Measurements from ENCODE around the gene THBD. TPM values are rescaled to one million over a fixed set of nuclear protein-coding genes. Genes with fewer than 3 reads are reported as not detected.

Gene THBD
- total RNA-seq, 1 experiment from 2014 or later, result 3.1 TPM

DNA sequence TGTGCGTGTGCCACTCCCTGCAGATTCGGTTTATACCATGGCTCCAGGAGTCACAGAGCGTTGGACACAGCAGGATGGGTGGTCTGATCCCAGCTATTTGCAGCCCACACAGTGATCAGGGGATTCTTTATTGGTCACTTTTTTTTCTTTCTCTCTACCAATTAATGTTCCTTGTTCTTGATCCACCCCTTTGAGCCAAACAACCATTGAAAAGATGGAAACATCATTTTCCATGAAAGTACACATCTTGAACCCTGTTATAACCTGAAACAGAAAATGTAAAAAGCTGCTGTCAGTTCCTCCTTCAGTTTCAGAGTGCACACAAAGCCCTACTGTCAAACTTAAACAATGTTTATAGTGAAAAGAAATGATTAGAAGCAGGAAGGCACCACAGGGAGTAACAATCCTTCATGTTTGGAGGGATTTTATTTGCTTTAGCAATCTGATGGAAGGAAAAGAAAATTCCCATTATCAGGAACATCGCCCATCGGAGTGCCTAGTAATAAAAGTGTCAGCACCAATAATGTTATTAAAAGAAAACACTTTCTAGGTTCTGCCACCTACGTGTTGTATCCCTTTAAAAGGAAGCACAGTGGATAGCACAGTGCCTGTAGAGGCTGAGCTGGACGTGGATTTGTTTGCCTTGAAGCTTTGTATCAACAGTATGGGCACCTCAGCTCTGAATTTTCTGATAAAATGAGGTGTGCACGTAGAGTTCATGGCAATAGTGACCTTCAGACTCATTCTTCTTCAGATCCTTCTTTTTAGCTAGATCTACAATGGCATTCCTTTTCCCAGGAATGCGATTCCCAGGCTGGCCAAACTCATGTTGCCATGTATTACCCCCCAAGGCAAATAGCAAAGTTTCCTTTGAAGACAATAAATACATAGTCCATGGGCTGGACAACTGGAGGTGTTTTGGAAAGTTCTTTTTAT, 16.1 kb upstream of the THBD start:
- H3K36me3 ChIP-seq (ENCODE audit: low read depth, low read length), result no peaks in the 10 kb centered on the region
- no peak overlapping the region for H3K4me2 ChIP-seq (ENCODE audit: low read length)
- no peaks in the 10 kb centered on the region for H3K9me3 ChIP-seq (ENCODE audit: low read length)
- H4K20me1 ChIP-seq (ENCODE audit: low read length), result no peaks in the 10 kb centered on the region
- intact Hi-C loops (cut with micrococcal nuclease), result no loop called here
- H2AFZ ChIP-seq (ENCODE audit: low read length), result no peak overlapping the region
- H3K79me2 ChIP-seq (ENCODE audit: low read length), result no peaks in the 10 kb centered on the region
- H3K4me3 ChIP-seq (ENCODE audit: low read length), result no peak overlapping the region
- 0 out of 2 replicates have a peak, but pooled peaks cover 4% of the 10 kb centered on the region for H3K4me1 ChIP-seq (ENCODE audit: insufficient read depth, low read length)
- peaks cover 23% of the 10 kb centered on the region for H3K27me3 ChIP-seq (ENCODE audit: low read length)
- no TSS peak for BruUV-seq (replicated peaks)
- POLR2A ChIA-PET (ENCODE audit: unreplicated experiment), result no interaction called here
- H3K9ac ChIP-seq (ENCODE audit: low read length), result no peak overlapping the region
- no peak for TF ChIP-seq EZH2phosphoT487 (IDR thresholded peaks at IDR 0.05; ENCODE audit: borderline replicate concordance, low read length)
- TF ChIP-seq, protein P1, sequence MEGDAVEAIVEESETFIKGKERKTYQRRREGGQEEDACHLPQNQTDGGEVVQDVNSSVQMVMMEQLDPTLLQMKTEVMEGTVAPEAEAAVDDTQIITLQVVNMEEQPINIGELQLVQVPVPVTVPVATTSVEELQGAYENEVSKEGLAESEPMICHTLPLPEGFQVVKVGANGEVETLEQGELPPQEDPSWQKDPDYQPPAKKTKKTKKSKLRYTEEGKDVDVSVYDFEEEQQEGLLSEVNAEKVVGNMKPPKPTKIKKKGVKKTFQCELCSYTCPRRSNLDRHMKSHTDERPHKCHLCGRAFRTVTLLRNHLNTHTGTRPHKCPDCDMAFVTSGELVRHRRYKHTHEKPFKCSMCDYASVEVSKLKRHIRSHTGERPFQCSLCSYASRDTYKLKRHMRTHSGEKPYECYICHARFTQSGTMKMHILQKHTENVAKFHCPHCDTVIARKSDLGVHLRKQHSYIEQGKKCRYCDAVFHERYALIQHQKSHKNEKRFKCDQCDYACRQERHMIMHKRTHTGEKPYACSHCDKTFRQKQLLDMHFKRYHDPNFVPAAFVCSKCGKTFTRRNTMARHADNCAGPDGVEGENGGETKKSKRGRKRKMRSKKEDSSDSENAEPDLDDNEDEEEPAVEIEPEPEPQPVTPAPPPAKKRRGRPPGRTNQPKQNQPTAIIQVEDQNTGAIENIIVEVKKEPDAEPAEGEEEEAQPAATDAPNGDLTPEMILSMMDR (conservative IDR thresholded peaks at IDR 0.05; ENCODE audit: low read depth, low read length), result no peak
- no peak for TF ChIP-seq EZH2 (IDR thresholded peaks at IDR 0.05; ENCODE audit: low read length, unreplicated experiment)
- no peak for ATAC-seq
- H3K27ac ChIP-seq (ENCODE audit: low read length), result no peak overlapping the region
- CTCF ChIA-PET, result no interaction called here
- H3F3A ChIP-seq (ENCODE audit: low read length, unreplicated experiment), result no peaks in the 10 kb centered on the region
- no peak for DNase-seq
- no peaks in the 10 kb centered on the region for H3K9me2 ChIP-seq (replicated peaks; ENCODE audit: low read length)

DNA sequence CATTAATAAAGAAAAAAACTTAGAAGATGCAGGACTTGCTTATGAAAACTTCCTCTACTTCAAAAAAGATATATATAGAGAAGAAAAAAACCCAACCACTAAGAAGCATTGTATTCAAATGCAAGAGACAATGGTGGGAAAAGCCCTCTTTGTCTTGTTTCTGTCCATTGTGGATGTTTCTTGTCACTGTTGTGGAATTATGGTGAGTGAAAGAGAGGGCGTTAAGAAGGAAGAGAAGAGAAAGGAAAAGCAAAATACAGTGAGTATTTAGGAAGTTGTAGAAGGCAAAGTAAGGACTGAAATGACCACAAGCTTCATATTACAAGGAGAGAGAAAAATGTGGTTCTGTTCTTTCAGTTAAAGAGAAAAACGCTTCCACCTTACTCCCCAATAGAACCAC, 14.1 kb upstream of the THBD start:
- no peak for DNase-seq
- Histone ChIP-seq H3K9me3 (ENCODE audit: low read length) (no peaks in the 10 kb centered on the region), H3K79me2 (ENCODE audit: low read length) (no peaks in the 10 kb centered on the region), H3K4me2 (ENCODE audit: low read length) (no peak overlapping the region), H3K9me2 (replicated peaks; ENCODE audit: low read length) (no peaks in the 10 kb centered on the region), H3F3A (ENCODE audit: low read length, unreplicated experiment) (no peaks in the 10 kb centered on the region), H3K27me3 (ENCODE audit: low read length) (peaks cover 23% of the 10 kb centered on the region), H3K36me3 (ENCODE audit: low read depth, low read length) (no peaks in the 10 kb centered on the region), H3K9ac (ENCODE audit: low read length) (no peak overlapping the region), H3K4me3 (ENCODE audit: low read length) (no peak overlapping the region), H3K27ac (ENCODE audit: low read length) (no peak overlapping the region), H2AFZ (ENCODE audit: low read length) (no peak overlapping the region), H3K4me1 (ENCODE audit: insufficient read depth, low read length) (0 out of 2 replicates have a peak, but pooled peaks cover 4% of the 10 kb centered on the region), H4K20me1 (ENCODE audit: low read length) (no peaks in the 10 kb centered on the region)
- BruUV-seq (replicated peaks), result no TSS peak
- ChIA-PET CTCF (interaction anchor here (0.6 kb wide), 1 partner anchor 228 kb away, joined by 4 read pairs; no protein-coding TSS in a partner anchor), POLR2A (ENCODE audit: unreplicated experiment) (no interaction called here)
- no peak for TF ChIP-seq EZH2phosphoT487 (IDR thresholded peaks at IDR 0.05; ENCODE audit: borderline replicate concordance, low read length)
- TF ChIP-seq, protein P1 (conservative IDR thresholded peaks at IDR 0.05; ENCODE audit: low read depth, low read length), result no peak
- no peak for TF ChIP-seq EZH2 (IDR thresholded peaks at IDR 0.05; ENCODE audit: low read length, unreplicated experiment)
- no peak for ATAC-seq
- intact Hi-C loops (cut with micrococcal nuclease), result no loop called here

DNA sequence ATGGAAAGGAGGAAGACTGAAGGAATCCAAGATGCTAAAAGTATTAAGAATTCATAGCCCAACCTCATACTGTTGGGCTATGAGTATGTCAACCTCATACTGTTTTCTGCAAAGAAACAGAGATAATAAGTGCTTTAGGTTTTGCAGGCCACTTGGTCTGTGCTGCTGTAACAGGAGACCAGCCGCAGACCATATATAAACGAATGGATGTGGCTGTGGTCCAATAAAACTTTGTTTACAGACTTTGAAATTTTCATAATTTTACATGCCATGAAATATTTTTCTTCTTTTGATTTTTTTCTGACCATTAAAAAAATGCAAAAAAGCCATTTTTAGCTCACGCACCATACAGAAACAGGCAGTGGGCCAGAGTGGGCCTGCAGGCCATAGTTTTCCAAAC, 13.7 kb upstream of the THBD start:
- Histone ChIP-seq H3K79me2 (ENCODE audit: low read length) (no peaks in the 10 kb centered on the region), H3F3A (ENCODE audit: low read length, unreplicated experiment) (no peaks in the 10 kb centered on the region), H3K4me2 (ENCODE audit: low read length) (no peak overlapping the region), H3K9me2 (replicated peaks; ENCODE audit: low read length) (no peaks in the 10 kb centered on the region), H3K27me3 (ENCODE audit: low read length) (peaks cover 23% of the 10 kb centered on the region), H3K9ac (ENCODE audit: low read length) (no peak overlapping the region), H2AFZ (ENCODE audit: low read length) (no peak overlapping the region), H3K4me3 (ENCODE audit: low read length) (no peak overlapping the region), H3K36me3 (ENCODE audit: low read depth, low read length) (no peaks in the 10 kb centered on the region), H3K27ac (ENCODE audit: low read length) (no peak overlapping the region), H4K20me1 (ENCODE audit: low read length) (no peaks in the 10 kb centered on the region), H3K4me1 (ENCODE audit: insufficient read depth, low read length) (0 out of 2 replicates have a peak, but pooled peaks cover 4% of the 10 kb centered on the region), H3K9me3 (ENCODE audit: low read length) (no peaks in the 10 kb centered on the region)
- ChIA-PET POLR2A (ENCODE audit: unreplicated experiment) (no interaction called here), CTCF (interaction anchor here (0.6 kb wide), 1 partner anchor 228 kb away, joined by 4 read pairs; no protein-coding TSS in a partner anchor)
- no peak for TF ChIP-seq EZH2phosphoT487 (IDR thresholded peaks at IDR 0.05; ENCODE audit: borderline replicate concordance, low read length)
- TF ChIP-seq, protein P1 (conservative IDR thresholded peaks at IDR 0.05; ENCODE audit: low read depth, low read length), result no peak
- no peak for TF ChIP-seq EZH2 (IDR thresholded peaks at IDR 0.05; ENCODE audit: low read length, unreplicated experiment)
- no peak for ATAC-seq
- DNase-seq, result no peak
- no TSS peak for BruUV-seq (replicated peaks)
- intact Hi-C loops (cut with micrococcal nuclease), result no loop called here
